ENCODE measurements around the gene CPED1. TPM values are rescaled to one million over a fixed set of nuclear protein-coding genes. Genes with fewer than 3 reads are reported as not detected.

Gene CPED1
- total and polyA plus RNA-seq, 9 donors = 6.6 to 26.6 (median 10.8) TPM

DNA sequence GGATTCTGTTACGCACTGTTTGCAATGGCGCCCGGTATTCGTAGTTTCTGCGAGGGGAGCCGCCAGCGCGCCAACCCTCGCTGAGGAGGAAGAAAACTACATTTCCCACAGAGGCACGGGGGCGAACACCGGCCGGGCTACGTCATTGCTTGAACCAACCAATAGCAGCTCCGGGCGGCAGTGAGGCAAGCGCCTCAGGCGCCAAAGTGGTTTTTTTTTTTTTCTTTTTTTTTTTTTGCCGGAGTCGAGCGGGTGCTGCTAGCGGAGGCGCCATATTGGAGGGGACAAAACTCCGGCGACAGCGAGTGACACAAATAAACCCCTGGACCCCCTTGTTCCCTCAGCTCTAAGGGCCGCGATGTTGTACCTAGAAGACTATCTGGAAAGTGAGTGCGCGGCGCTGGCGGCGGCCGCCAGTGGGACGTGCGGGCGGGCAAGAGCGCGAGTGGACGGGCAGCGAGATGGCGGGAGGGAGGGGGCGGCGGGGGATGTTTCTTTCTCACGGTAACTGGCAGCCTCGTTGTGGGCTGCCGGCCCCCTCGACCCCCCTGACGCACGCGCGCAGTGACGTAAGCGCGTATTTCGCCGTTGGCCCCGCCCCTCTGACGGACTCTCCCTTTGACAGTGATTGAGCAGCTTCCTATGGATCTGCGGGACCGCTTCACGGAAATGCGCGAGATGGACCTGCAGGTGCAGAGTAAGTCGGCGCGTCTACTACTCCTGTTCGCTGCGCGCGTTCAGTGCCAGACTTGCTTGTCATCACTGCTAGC lies 37.8 kb upstream of the CPED1 start, which contains the start of gene ING3:
Gene ING3, plus strand, starts transcription at position 239 of the 770 bp plus-strand sequence. Its CDS starts 120 bp downstream, at position 359.
- Histone ChIP-seq H3K27ac (ENCODE audit: low read length) (peak within 1 kb of the TSS; percentile 97), H3K4me1 (ENCODE audit: control insufficient read depth, insufficient read depth, low read length) (peaks cover 2% of the 10 kb centered on the region), H3K36me3 (ENCODE audit: control insufficient read depth, insufficient read depth, low read length) (peaks cover 4% of the 10 kb centered on the region), H3K4me3 (ENCODE audit: low read length) (peak within 1 kb of the TSS; percentile 83), H3K9me3 (replicated peaks; ENCODE audit: control insufficient read depth, low read depth, low read length) (no peaks in the 10 kb centered on the region), H3K27me3 (ENCODE audit: control insufficient read depth, insufficient read depth, low read length) (no peaks in the 10 kb centered on the region)
- 0% methylated on average over 53 of the region's 71 CpGs for WGBS (ENCODE audit: insufficient coverage)
- DNase-seq = peak; percentile 99

DNA sequence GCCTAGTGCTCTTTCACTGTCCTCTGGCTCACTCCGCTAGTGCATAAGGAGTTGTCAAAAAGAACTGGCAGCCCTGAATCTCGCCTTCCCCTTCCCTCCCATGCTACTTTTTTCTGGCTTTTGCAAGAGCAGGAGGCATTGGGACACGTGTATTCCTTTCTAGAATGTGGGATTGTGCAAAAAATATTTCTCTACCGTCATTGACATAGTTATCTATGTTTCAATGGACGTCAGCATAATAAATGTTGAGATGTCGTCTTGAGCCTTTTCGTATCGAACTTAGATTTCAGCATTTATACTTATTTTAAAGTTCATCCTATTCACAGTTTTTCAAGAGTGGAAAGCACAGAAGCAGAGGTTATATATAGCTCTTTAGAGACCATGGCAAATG lies 37.2 kb upstream of the CPED1 start:
- WGBS (ENCODE audit: insufficient coverage) = 0% methylated on average over 1 of the region's 8 CpGs
- Histone ChIP-seq H3K4me1 (ENCODE audit: control insufficient read depth, insufficient read depth, low read length) (peaks cover 2% of the 10 kb centered on the region), H3K4me3 (ENCODE audit: low read length) (peak overlapping the region; percentile 83), H3K27me3 (ENCODE audit: control insufficient read depth, insufficient read depth, low read length) (no peaks in the 10 kb centered on the region), H3K36me3 (ENCODE audit: control insufficient read depth, insufficient read depth, low read length) (peaks cover 4% of the 10 kb centered on the region), H3K9me3 (replicated peaks; ENCODE audit: control insufficient read depth, low read depth, low read length) (no peaks in the 10 kb centered on the region), H3K27ac (ENCODE audit: low read length) (peak overlapping the region; percentile 97)
- no peak for DNase-seq

DNA sequence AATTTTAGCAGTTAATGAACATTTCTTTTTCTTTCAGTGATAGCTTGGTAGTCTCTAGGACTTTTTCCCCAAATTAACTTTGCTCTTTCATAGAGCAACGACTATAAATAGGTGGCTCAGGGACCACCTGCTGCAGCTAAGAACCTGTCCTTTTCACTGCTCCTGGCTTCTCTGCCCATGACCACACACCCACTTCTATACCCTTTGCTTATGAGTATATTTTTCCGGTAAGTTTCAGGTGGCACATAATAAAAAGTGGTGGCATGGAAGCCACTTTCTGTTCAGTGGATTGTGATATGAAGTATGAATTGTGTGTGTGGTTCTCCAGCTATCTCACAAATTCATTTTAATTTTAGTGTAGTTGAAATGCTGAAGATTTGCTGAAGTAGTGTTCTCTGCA lies 36.7 kb upstream of the CPED1 start:
- peak; percentile 11 for DNase-seq
- Histone ChIP-seq H3K27me3 (ENCODE audit: control insufficient read depth, insufficient read depth, low read length) (no peaks in the 10 kb centered on the region), H3K36me3 (ENCODE audit: control insufficient read depth, insufficient read depth, low read length) (peaks cover 5% of the 10 kb centered on the region), H3K4me1 (ENCODE audit: control insufficient read depth, insufficient read depth, low read length) (peaks cover 2% of the 10 kb centered on the region), H3K27ac (ENCODE audit: low read length) (peak overlapping the region; percentile 97), H3K4me3 (ENCODE audit: low read length) (peak overlapping the region; percentile 83), H3K9me3 (replicated peaks; ENCODE audit: control insufficient read depth, low read depth, low read length) (no peaks in the 10 kb centered on the region)
- no CpG with 5 or more reads among the region's 2 CpGs for WGBS (ENCODE audit: insufficient coverage)

DNA sequence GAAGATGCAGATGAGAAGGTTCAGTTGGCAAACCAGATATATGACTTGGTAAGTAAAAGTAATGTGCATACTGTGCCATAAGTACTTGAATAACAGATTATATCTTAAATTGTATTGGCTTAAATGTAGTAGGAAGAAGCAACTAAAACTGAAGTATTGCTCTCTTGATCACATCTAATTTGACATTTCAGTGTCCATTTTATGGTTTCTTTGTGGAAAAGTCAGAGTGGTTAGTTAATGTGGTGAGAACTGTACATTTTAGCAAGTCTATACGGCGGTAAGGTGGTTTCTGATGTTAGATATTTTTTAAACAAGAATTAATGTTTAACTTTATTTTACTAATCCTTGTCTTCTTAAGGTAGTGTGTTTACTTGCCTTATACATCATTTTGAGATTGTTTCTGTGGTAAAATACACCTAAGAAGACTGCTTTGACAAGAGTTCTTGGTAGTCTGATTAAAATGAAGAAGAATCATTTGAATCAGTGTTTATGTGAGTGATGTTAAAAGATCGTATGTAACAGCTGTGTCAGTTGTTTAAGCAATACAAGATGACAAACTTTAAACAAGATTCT lies 32.8 kb upstream of the CPED1 start:
- WGBS (ENCODE audit: insufficient coverage) = no CpG with 5 or more reads among the region's 3 CpGs
- Histone ChIP-seq H3K4me1 (ENCODE audit: control insufficient read depth, insufficient read depth, low read length) (peaks cover 2% of the 10 kb centered on the region), H3K27ac (ENCODE audit: low read length) (no peak overlapping the region), H3K36me3 (ENCODE audit: control insufficient read depth, insufficient read depth, low read length) (peaks cover 9% of the 10 kb centered on the region), H3K4me3 (ENCODE audit: low read length) (no peak overlapping the region), H3K27me3 (ENCODE audit: control insufficient read depth, insufficient read depth, low read length) (no peaks in the 10 kb centered on the region), H3K9me3 (replicated peaks; ENCODE audit: control insufficient read depth, low read depth, low read length) (no peaks in the 10 kb centered on the region)
- no peak for DNase-seq

- Histone ChIP-seq H3K27me3 (ENCODE audit: control insufficient read depth, insufficient read depth, low read length) (no peaks in the 10 kb centered on the region), H3K4me1 (ENCODE audit: control insufficient read depth, insufficient read depth, low read length) (no peaks in the 10 kb centered on the region), H3K36me3 (ENCODE audit: control insufficient read depth, insufficient read depth, low read length) (peaks cover 12% of the 10 kb centered on the region), H3K27ac (ENCODE audit: low read length) (no peak overlapping the region), H3K9me3 (replicated peaks; ENCODE audit: control insufficient read depth, low read depth, low read length) (no peaks in the 10 kb centered on the region), H3K4me3 (ENCODE audit: low read length) (no peak overlapping the region)
- 93% methylated on average over 6 of the region's 8 CpGs for WGBS (ENCODE audit: insufficient coverage)
- no peak for DNase-seq
These were observed 28.5 kb upstream of the CPED1 start for GRCh38 chr7:120959929-120960484.

DNA sequence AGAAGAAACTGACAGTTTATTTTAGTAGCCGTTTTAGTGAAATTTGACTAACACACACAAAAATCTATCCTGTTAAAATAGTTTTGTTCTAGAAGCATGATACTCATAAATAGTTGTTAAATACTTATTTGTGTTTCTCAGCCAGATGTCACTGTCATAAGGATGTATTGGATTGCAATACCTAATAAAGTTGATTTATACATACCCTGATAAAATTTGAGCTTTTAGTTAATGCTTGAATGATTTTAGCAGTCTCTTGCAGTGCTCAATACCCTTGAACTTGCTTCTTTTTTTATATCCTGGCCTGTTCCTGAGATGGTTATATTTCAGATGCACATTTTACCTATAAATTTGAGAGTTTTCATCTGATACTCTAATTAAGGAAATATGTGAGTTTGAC lies 27.8 kb upstream of the CPED1 start:
- peaks cover 8% of the 10 kb centered on the region for H3K36me3 ChIP-seq (ENCODE audit: control insufficient read depth, insufficient read depth, low read length)

GRCh38 chr7:120961638-120962173 lies 26.8 kb upstream of the CPED1 start:
- no peaks in the 10 kb centered on the region for H3K4me1 ChIP-seq (ENCODE audit: control insufficient read depth, insufficient read depth, low read length)
- H3K36me3 ChIP-seq (ENCODE audit: control insufficient read depth, insufficient read depth, low read length) = peaks cover 12% of the 10 kb centered on the region
- no peak overlapping the region for H3K4me3 ChIP-seq (ENCODE audit: low read length)
- DNase-seq = no peak
- H3K9me3 ChIP-seq (replicated peaks; ENCODE audit: control insufficient read depth, low read depth, low read length) = no peaks in the 10 kb centered on the region
- no peaks in the 10 kb centered on the region for H3K27me3 ChIP-seq (ENCODE audit: control insufficient read depth, insufficient read depth, low read length)
- no peak overlapping the region for H3K27ac ChIP-seq (ENCODE audit: low read length)
- no CpG with 5 or more reads among the region's 1 CpG for WGBS (ENCODE audit: insufficient coverage)

More for the DNA sequence above, 27.8 kb upstream of the CPED1 start:
- H3K4me1 ChIP-seq (ENCODE audit: control insufficient read depth, insufficient read depth, low read length) = no peaks in the 10 kb centered on the region
- H3K27ac ChIP-seq (ENCODE audit: low read length) = no peak overlapping the region
- no CpG with 5 or more reads among the region's 1 CpG for WGBS (ENCODE audit: insufficient coverage)
- H3K9me3 ChIP-seq (replicated peaks; ENCODE audit: control insufficient read depth, low read depth, low read length) = no peaks in the 10 kb centered on the region
- H3K4me3 ChIP-seq (ENCODE audit: low read length) = no peak overlapping the region
- no peaks in the 10 kb centered on the region for H3K27me3 ChIP-seq (ENCODE audit: control insufficient read depth, insufficient read depth, low read length)
- DNase-seq = no peak

DNA sequence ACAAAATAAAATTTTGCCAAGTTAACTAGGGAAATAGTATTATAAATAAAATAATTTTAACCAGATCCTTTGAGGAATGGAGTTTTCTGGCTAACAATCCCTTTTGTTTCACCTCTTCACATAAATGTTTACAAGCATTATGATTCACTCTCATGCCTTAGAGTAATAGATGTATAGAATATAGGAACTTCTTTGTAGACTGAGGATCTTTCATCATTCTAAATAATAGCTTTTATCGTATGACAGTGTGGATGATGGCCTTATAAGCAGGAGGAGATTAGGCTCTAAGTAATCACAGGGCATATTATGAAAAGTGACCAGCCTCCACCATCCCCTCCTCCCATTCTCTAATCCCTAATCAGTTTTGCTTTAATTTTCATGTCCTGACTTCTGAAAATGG lies 24.4 kb upstream of the CPED1 start:
- Histone ChIP-seq H3K4me1 (ENCODE audit: control insufficient read depth, insufficient read depth, low read length) (no peaks in the 10 kb centered on the region), H3K36me3 (ENCODE audit: control insufficient read depth, insufficient read depth, low read length) (peaks cover 14% of the 10 kb centered on the region), H3K4me3 (ENCODE audit: low read length) (no peak overlapping the region), H3K9me3 (replicated peaks; ENCODE audit: control insufficient read depth, low read depth, low read length) (no peaks in the 10 kb centered on the region), H3K27ac (ENCODE audit: low read length) (no peak overlapping the region), H3K27me3 (ENCODE audit: control insufficient read depth, insufficient read depth, low read length) (no peaks in the 10 kb centered on the region)
- DNase-seq = no peak
- no CpG with 5 or more reads among the region's 1 CpG for WGBS (ENCODE audit: insufficient coverage)

GRCh38 chr7:120966961-120967360 lies 21.6 kb upstream of the CPED1 start:
- Histone ChIP-seq H3K9me3 (replicated peaks; ENCODE audit: control insufficient read depth, low read depth, low read length) (no peaks in the 10 kb centered on the region), H3K36me3 (ENCODE audit: control insufficient read depth, insufficient read depth, low read length) (peaks cover 22% of the 10 kb centered on the region), H3K27me3 (ENCODE audit: control insufficient read depth, insufficient read depth, low read length) (no peaks in the 10 kb centered on the region), H3K4me3 (ENCODE audit: low read length) (no peak overlapping the region), H3K4me1 (ENCODE audit: control insufficient read depth, insufficient read depth, low read length) (no peaks in the 10 kb centered on the region), H3K27ac (ENCODE audit: low read length) (no peak overlapping the region)
- no peak for DNase-seq

DNA sequence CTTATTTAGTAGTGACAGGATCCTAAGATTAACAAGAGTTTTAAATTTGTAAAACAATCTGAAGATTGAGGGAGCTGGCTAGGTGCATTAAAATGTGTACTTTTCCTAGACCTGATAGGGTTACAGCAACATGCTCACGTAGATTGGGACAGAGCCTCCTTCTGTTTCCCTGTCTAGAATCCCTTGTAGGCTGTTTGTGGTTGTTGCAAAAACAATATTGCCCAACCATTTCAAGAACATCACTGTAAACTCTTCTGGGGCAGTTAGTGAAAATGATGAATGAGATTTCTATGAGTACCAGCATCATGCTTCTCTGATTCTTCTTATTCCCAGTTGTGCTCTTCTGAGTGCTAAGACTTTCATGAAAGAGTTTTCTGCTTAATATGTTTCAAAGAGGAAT lies 14.7 kb upstream of the CPED1 start:
- Histone ChIP-seq H3K4me3 (ENCODE audit: low read length) (no peak overlapping the region), H3K4me1 (ENCODE audit: control insufficient read depth, insufficient read depth, low read length) (no peaks in the 10 kb centered on the region), H3K27me3 (ENCODE audit: control insufficient read depth, insufficient read depth, low read length) (no peaks in the 10 kb centered on the region), H3K9me3 (replicated peaks; ENCODE audit: control insufficient read depth, low read depth, low read length) (no peaks in the 10 kb centered on the region), H3K27ac (ENCODE audit: low read length) (no peak overlapping the region), H3K36me3 (ENCODE audit: control insufficient read depth, insufficient read depth, low read length) (peaks cover 14% of the 10 kb centered on the region)
- DNase-seq = no peak
- WGBS (ENCODE audit: insufficient coverage) = no CpG with 5 or more reads among the region's 1 CpG
